BLaER1 (cell line): ENCODE measurements around the gene MMAA.
"Not testable (repeated sequence)": the region's sequence is repeated elsewhere in the genome, so short reads cannot be mapped to it uniquely, and the experiment has no call there.

Source experiments
- H3K27ac ChIP-seq: shearing (Covaris generic); formaldehyde crosslinking; 2 replicates; pipeline ENCODE4 v1.8.1; 2022
- H3K27me3 ChIP-seq: shearing (Covaris generic); formaldehyde crosslinking; 2 replicates; pipeline ENCODE4 v1.8.1; 2022
- H3K36me3 ChIP-seq: shearing (Covaris generic); formaldehyde crosslinking; 2 replicates; pipeline ENCODE4 v1.8.1; 2022
- H3K4me1 ChIP-seq: shearing (Covaris generic); formaldehyde crosslinking; 2 replicates; pipeline ENCODE4 v1.8.1; 2022
- H3K4me2 ChIP-seq: shearing (Covaris generic); formaldehyde crosslinking; 2 replicates; pipeline ENCODE4 v1.8.1; 2022
- H3K4me3 ChIP-seq: shearing (Covaris generic); formaldehyde crosslinking; 2 replicates; pipeline ENCODE4 v1.8.1; 2022
- H3K9ac ChIP-seq: shearing (Covaris generic); formaldehyde crosslinking; 2 replicates; pipeline ENCODE4 v1.8.1; 2022
- H3K9me3 ChIP-seq: shearing (Covaris generic); formaldehyde crosslinking; 2 replicates; pipeline ENCODE4 v1.8.1; 2022
- H4K20me1 ChIP-seq: shearing (Covaris generic); formaldehyde crosslinking; 2 replicates; pipeline ENCODE4 v1.8.1; 2022
- Cebpa-rat ChIP-seq: shearing (Covaris generic); IDR thresholded peaks from 2 replicates; pipeline ENCODE4 v1.8.1; 2022

MMAA gene

GRCh38 chr4:145635117-145635516, 15.9 kb downstream of the MMAA start:
- H3K36me3 ChIP-seq = peaks cover 13% of the 10 kb centered on the region
- TF ChIP-seq Cebpa-rat = no peak
- H4K20me1 ChIP-seq = no peaks in the 10 kb centered on the region
- no peak overlapping the region for H3K9ac ChIP-seq
- no peaks in the 10 kb centered on the region for H3K9me3 ChIP-seq
- no peak overlapping the region for H3K27ac ChIP-seq
- H3K4me1 ChIP-seq = peaks cover 7% of the 10 kb centered on the region
- no peak overlapping the region for H3K4me2 ChIP-seq
- no peaks in the 10 kb centered on the region for H3K27me3 ChIP-seq
- no peak overlapping the region for H3K4me3 ChIP-seq

GRCh38 chr4:145635630-145636029, 16.4 kb downstream of the MMAA start:
- Histone ChIP-seq H3K4me1 (peaks cover 7% of the 10 kb centered on the region), H3K27ac (no peak overlapping the region), H3K4me2 (no peak overlapping the region), H3K4me3 (no peak overlapping the region), H3K9ac (no peak overlapping the region), H4K20me1 (no peaks in the 10 kb centered on the region), H3K36me3 (peaks cover 18% of the 10 kb centered on the region), H3K9me3 (no peaks in the 10 kb centered on the region), H3K27me3 (no peaks in the 10 kb centered on the region)
- no peak for TF ChIP-seq Cebpa-rat

GRCh38 chr4:145639186-145639698, 20.1 kb downstream of the MMAA start:
- Histone ChIP-seq H3K36me3 (peaks cover 15% of the 10 kb centered on the region; the same call in 1 of the 2 replicates), H3K9ac (no peak overlapping the region)
- TF ChIP-seq Cebpa-rat = no peak

GRCh38 chr4:145640236-145640635, 21.1 kb downstream of the MMAA start:
- H3K4me2 ChIP-seq, H4K20me1 ChIP-seq, H3K4me3 ChIP-seq, H3K27me3 ChIP-seq, H3K36me3 ChIP-seq, H3K9me3 ChIP-seq, H3K4me1 ChIP-seq, H3K9ac ChIP-seq, H3K27ac ChIP-seq: not testable (repeated sequence)

More at GRCh38 chr4:145639186-145639698, 20.1 kb downstream of the MMAA start:
- Histone ChIP-seq H3K27me3 (no peaks in the 10 kb centered on the region), H3K27ac (no peak overlapping the region), H3K9me3 (no peaks in the 10 kb centered on the region), H3K4me3 (no peak overlapping the region), H4K20me1 (no peaks in the 10 kb centered on the region), H3K4me2 (no peak overlapping the region), H3K4me1 (peaks cover 7% of the 10 kb centered on the region)

GRCh38 chr4:145643295-145643694, 24.1 kb downstream of the MMAA start:
- no peak overlapping the region for H3K9ac ChIP-seq
- no peaks in the 10 kb centered on the region for H3K9me3 ChIP-seq
- TF ChIP-seq Cebpa-rat = no peak

GRCh38 chr4:145644699-145645098, 25.5 kb downstream of the MMAA start:
- peaks cover 30% of the 10 kb centered on the region for H3K36me3 ChIP-seq
- no peak overlapping the region for H3K4me2 ChIP-seq
- no peak overlapping the region for H3K4me3 ChIP-seq
- H3K27ac ChIP-seq = no peak overlapping the region
- H3K9me3 ChIP-seq = no peaks in the 10 kb centered on the region
- H3K9ac ChIP-seq = no peak overlapping the region
- H3K27me3 ChIP-seq = no peaks in the 10 kb centered on the region
- no peaks in the 10 kb centered on the region for H4K20me1 ChIP-seq
- H3K4me1 ChIP-seq = no peaks in the 10 kb centered on the region
- TF ChIP-seq Cebpa-rat = no peak

More at GRCh38 chr4:145643295-145643694, 24.1 kb downstream of the MMAA start:
- Histone ChIP-seq H3K27ac (no peak overlapping the region), H3K4me1 (no peaks in the 10 kb centered on the region), H3K36me3 (peaks cover 19% of the 10 kb centered on the region), H3K4me3 (no peak overlapping the region), H3K27me3 (no peaks in the 10 kb centered on the region), H3K4me2 (no peak overlapping the region), H4K20me1 (no peaks in the 10 kb centered on the region)

- Histone ChIP-seq H3K4me1 (no peaks in the 10 kb centered on the region), H3K4me2 (no peak overlapping the region), H3K27ac (no peak overlapping the region), H3K9me3 (peaks cover 13% of the 10 kb centered on the region), H3K27me3 (no peaks in the 10 kb centered on the region), H4K20me1 (no peaks in the 10 kb centered on the region), H3K36me3 (peaks cover 38% of the 10 kb centered on the region), H3K9ac (no peak overlapping the region), H3K4me3 (no peak overlapping the region)
- no peak for TF ChIP-seq Cebpa-rat
These were observed 37.0 kb downstream of the MMAA start for GRCh38 chr4:145656156-145656555.

- H3K27ac ChIP-seq = no peak overlapping the region
- peaks cover 12% of the 10 kb centered on the region; the same call in 1 of the 2 replicates for H3K36me3 ChIP-seq
- no peaks in the 10 kb centered on the region for H3K27me3 ChIP-seq
- no peaks in the 10 kb centered on the region for H3K4me1 ChIP-seq
- TF ChIP-seq Cebpa-rat = no peak
- H3K4me2 ChIP-seq = no peak overlapping the region
- no peak overlapping the region for H3K4me3 ChIP-seq
- H3K9me3 ChIP-seq = peaks cover 4% of the 10 kb centered on the region; the same call in 1 of the 2 replicates
- no peaks in the 10 kb centered on the region for H4K20me1 ChIP-seq
- no peak overlapping the region for H3K9ac ChIP-seq
These were observed 40.9 kb downstream of the MMAA start for GRCh38 chr4:145660064-145660463.

- no peak overlapping the region for H3K4me2 ChIP-seq
- H3K9me3 ChIP-seq = peaks cover 4% of the 10 kb centered on the region; the same call in 1 of the 2 replicates
- no peaks in the 10 kb centered on the region for H3K36me3 ChIP-seq
- no peak overlapping the region for H3K27ac ChIP-seq
- no peaks in the 10 kb centered on the region for H4K20me1 ChIP-seq
- no peak overlapping the region for H3K4me3 ChIP-seq
- no peak for TF ChIP-seq Cebpa-rat
- H3K27me3 ChIP-seq = no peaks in the 10 kb centered on the region
- no peak overlapping the region for H3K9ac ChIP-seq
- H3K4me1 ChIP-seq = no peaks in the 10 kb centered on the region
These were observed 44.0 kb downstream of the MMAA start for GRCh38 chr4:145663194-145663593.

GRCh38 chr4:145665773-145666172, 46.6 kb downstream of the MMAA start:
- Histone ChIP-seq H3K4me3 (no peak overlapping the region), H4K20me1 (no peaks in the 10 kb centered on the region), H3K9me3 (no peaks in the 10 kb centered on the region), H3K9ac (no peak overlapping the region), H3K27ac (no peak overlapping the region), H3K27me3 (no peaks in the 10 kb centered on the region), H3K4me2 (no peak overlapping the region), H3K36me3 (no peaks in the 10 kb centered on the region), H3K4me1 (no peaks in the 10 kb centered on the region)
- TF ChIP-seq Cebpa-rat = no peak

GRCh38 chr4:145670422-145670821, 51.2 kb downstream of the MMAA start:
- Histone ChIP-seq H3K27me3 (no peaks in the 10 kb centered on the region), H3K4me2 (no peak overlapping the region), H3K36me3 (no peaks in the 10 kb centered on the region), H3K27ac (no peak overlapping the region), H4K20me1 (no peaks in the 10 kb centered on the region), H3K9ac (no peak overlapping the region), H3K4me3 (no peak overlapping the region), H3K4me1 (peaks cover 22% of the 10 kb centered on the region), H3K9me3 (no peaks in the 10 kb centered on the region)
- TF ChIP-seq Cebpa-rat = no peak
